ENCODE measurements around the gene IL10RA.

IL10RA gene

GRCh38 chr11:117953024-117953671, 33.0 kb upstream of the IL10RA start:
- Mint-ChIP-seq H3K9me3 (peaks cover 6% of the 10 kb centered on the region), H3K4me1 (peaks cover 86% of the 10 kb centered on the region), H3K4me3 (peak overlapping the region; percentile 68)

GRCh38 chr11:117958949-117959348, 27.2 kb upstream of the IL10RA start:
- Mint-ChIP-seq H3K27me3 (no peaks in the 10 kb centered on the region), H3K27ac (no peak overlapping the region), H3K4me1 (peaks cover 57% of the 10 kb centered on the region), H3K9me3 (peaks cover 10% of the 10 kb centered on the region), H3K36me3 (peaks cover 27% of the 10 kb centered on the region), H3K4me3 (no peak overlapping the region)

More at GRCh38 chr11:117953024-117953671, 33.0 kb upstream of the IL10RA start:
- Mint-ChIP-seq H3K27me3 (no peaks in the 10 kb centered on the region), H3K27ac (peak overlapping the region; percentile 82), H3K36me3 (peaks cover 13% of the 10 kb centered on the region)

- Mint-ChIP-seq H3K27me3 (no peaks in the 10 kb centered on the region), H3K4me3 (no peak overlapping the region), H3K36me3 (peaks cover 27% of the 10 kb centered on the region), H3K9me3 (peaks cover 10% of the 10 kb centered on the region), H3K27ac (peak overlapping the region; percentile 4), H3K4me1 (peaks cover 50% of the 10 kb centered on the region)
Measured at GRCh38 chr11:117959438-117960149, 26.6 kb upstream of the IL10RA start.

- Mint-ChIP-seq H3K27ac (peak overlapping the region; percentile 15), H3K27me3 (no peaks in the 10 kb centered on the region), H3K36me3 (peaks cover 27% of the 10 kb centered on the region), H3K4me1 (peaks cover 48% of the 10 kb centered on the region), H3K9me3 (peaks cover 10% of the 10 kb centered on the region), H3K4me3 (no peak overlapping the region)
Measured at GRCh38 chr11:117960406-117960805, 25.8 kb upstream of the IL10RA start.

GRCh38 chr11:117961896-117962295, 24.3 kb upstream of the IL10RA start:
- Mint-ChIP-seq H3K36me3 (peaks cover 24% of the 10 kb centered on the region), H3K4me1 (peaks cover 34% of the 10 kb centered on the region), H3K9me3 (peaks cover 10% of the 10 kb centered on the region), H3K4me3 (no peak overlapping the region), H3K27ac (peak overlapping the region; percentile 38), H3K27me3 (no peaks in the 10 kb centered on the region)

GRCh38 chr11:117962826-117963225, 23.4 kb upstream of the IL10RA start:
- H3K4me3 Mint-ChIP-seq = no peak overlapping the region
- peaks cover 17% of the 10 kb centered on the region for H3K36me3 Mint-ChIP-seq
- peaks cover 4% of the 10 kb centered on the region for H3K9me3 Mint-ChIP-seq
- no peak overlapping the region for H3K27ac Mint-ChIP-seq
- no peaks in the 10 kb centered on the region for H3K27me3 Mint-ChIP-seq
- H3K4me1 Mint-ChIP-seq = peaks cover 27% of the 10 kb centered on the region

- peaks cover 33% of the 10 kb centered on the region for H3K4me1 Mint-ChIP-seq
- H3K27me3 Mint-ChIP-seq = no peaks in the 10 kb centered on the region
- no peaks in the 10 kb centered on the region for H3K36me3 Mint-ChIP-seq
- no peaks in the 10 kb centered on the region for H3K9me3 Mint-ChIP-seq
- H3K4me3 Mint-ChIP-seq = no peak overlapping the region
- H3K27ac Mint-ChIP-seq = no peak overlapping the region
Measured at GRCh38 chr11:117966908-117967307, 19.3 kb upstream of the IL10RA start.

- no peaks in the 10 kb centered on the region for H3K36me3 Mint-ChIP-seq
- peaks cover 55% of the 10 kb centered on the region for H3K4me1 Mint-ChIP-seq
- no peak overlapping the region for H3K27ac Mint-ChIP-seq
- no peak overlapping the region for H3K4me3 Mint-ChIP-seq
- no peaks in the 10 kb centered on the region for H3K27me3 Mint-ChIP-seq
- H3K9me3 Mint-ChIP-seq = no peaks in the 10 kb centered on the region
Measured at GRCh38 chr11:117969160-117969991, 16.8 kb upstream of the IL10RA start.

- Mint-ChIP-seq H3K36me3 (no peaks in the 10 kb centered on the region), H3K4me1 (peaks cover 63% of the 10 kb centered on the region), H3K9me3 (no peaks in the 10 kb centered on the region), H3K4me3 (peak overlapping the region; percentile 21), H3K27me3 (no peaks in the 10 kb centered on the region), H3K27ac (peak overlapping the region; percentile 6)
Measured at GRCh38 chr11:117970400-117971024, 15.7 kb upstream of the IL10RA start.

- H3K4me1 Mint-ChIP-seq = peaks cover 76% of the 10 kb centered on the region
- H3K4me3 Mint-ChIP-seq = no peak overlapping the region
- no peaks in the 10 kb centered on the region for H3K27me3 Mint-ChIP-seq
- no peak overlapping the region for H3K27ac Mint-ChIP-seq
- H3K9me3 Mint-ChIP-seq = no peaks in the 10 kb centered on the region
- H3K36me3 Mint-ChIP-seq = no peaks in the 10 kb centered on the region
Measured at GRCh38 chr11:117972044-117972443, 14.2 kb upstream of the IL10RA start.

- H3K4me1 Mint-ChIP-seq = peaks cover 84% of the 10 kb centered on the region
- H3K4me3 Mint-ChIP-seq = no peak overlapping the region
- H3K27me3 Mint-ChIP-seq = no peaks in the 10 kb centered on the region
- no peak overlapping the region for H3K27ac Mint-ChIP-seq
- H3K9me3 Mint-ChIP-seq = no peaks in the 10 kb centered on the region
- no peaks in the 10 kb centered on the region for H3K36me3 Mint-ChIP-seq
Measured at GRCh38 chr11:117972629-117973502, 13.3 kb upstream of the IL10RA start.

- no peaks in the 10 kb centered on the region for H3K36me3 Mint-ChIP-seq
- H3K27me3 Mint-ChIP-seq = no peaks in the 10 kb centered on the region
- H3K27ac Mint-ChIP-seq = no peak overlapping the region
- no peak overlapping the region for H3K4me3 Mint-ChIP-seq
- H3K9me3 Mint-ChIP-seq = no peaks in the 10 kb centered on the region
- H3K4me1 Mint-ChIP-seq = peaks cover 86% of the 10 kb centered on the region
Measured at GRCh38 chr11:117973503-117973860, 12.7 kb upstream of the IL10RA start.

- Mint-ChIP-seq H3K4me3 (no peak overlapping the region), H3K27me3 (no peaks in the 10 kb centered on the region), H3K4me1 (peaks cover 76% of the 10 kb centered on the region), H3K27ac (no peak overlapping the region), H3K36me3 (peaks cover 1% of the 10 kb centered on the region), H3K9me3 (no peaks in the 10 kb centered on the region)
Measured at GRCh38 chr11:117976445-117976844, 9.7 kb upstream of the IL10RA start.

GRCh38 chr11:117977029-117977428, 9.2 kb upstream of the IL10RA start:
- Mint-ChIP-seq H3K27ac (no peak overlapping the region), H3K36me3 (peaks cover 1% of the 10 kb centered on the region), H3K27me3 (no peaks in the 10 kb centered on the region), H3K9me3 (no peaks in the 10 kb centered on the region), H3K4me1 (peaks cover 77% of the 10 kb centered on the region), H3K4me3 (peak overlapping the region; percentile 77)
